OCI-LY7 (cell line): ENCODE measurements around the gene RASL12. TPM values are rescaled to one million over a fixed set of nuclear protein-coding genes. Genes with fewer than 3 reads are reported as not detected.

Source experiments
- BruUV-seq: library from RNA; stranded (reverse); fragments of 400-500 nt; replicated peaks from 2 replicates; lab custom pipeline; 2021; lab: Mats Ljungman, UMichigan
- CTCF ChIA-PET: fragments of 300-600 bp; sonication (Branson Sonifier 250); formaldehyde crosslinking; loops from one replicate; lab custom pipeline; 2022; ENCODE audit warnings: antibody characterized with exemption; ENCODE audit not compliant: unreplicated experiment; lab: Charles Lee
- POLR2A ChIA-PET: fragments of 300-600 bp; sonication (Branson Sonifier 250); formaldehyde crosslinking; loops from one replicate; lab custom pipeline; 2022; ENCODE audit warnings: antibody characterized with exemption; lab: Charles Lee
- DNase-seq: peaks from one replicate; pipeline ENCODE4 v3.0.0-alpha.2; 2015; ENCODE audit warnings: low spot score
- H2AFZ ChIP-seq: fragments of 200-600 bp; sonication (generic), shearing (Covaris generic); 2 replicates; pipeline ENCODE4 v1.6.1; 2014; ENCODE audit warnings: mild to moderate bottlenecking, antibody characterized with exemption, low read length, moderate library complexity
- H3K27ac ChIP-seq: fragments of 200-600 bp; sonication (generic); 2 replicates; pipeline ENCODE4 v1.5.1; 2014; ENCODE audit warnings: mixed run types, low read depth, mild to moderate bottlenecking, moderate library complexity, low read length, inconsistent platforms; ENCODE audit not compliant: poor library complexity, severe bottlenecking
- H3K36me3 ChIP-seq: fragments of 200-600 bp; sonication (generic); 2 replicates; pipeline ENCODE4 v1.6.1; 2014; ENCODE audit warnings: mild to moderate bottlenecking, antibody characterized with exemption, low read length, moderate library complexity, mixed read lengths; ENCODE audit not compliant: insufficient read depth
- H3K4me1 ChIP-seq: fragments of 200-600 bp; sonication (generic); 2 replicates; pipeline ENCODE4 v1.5.1; 2014; ENCODE audit warnings: mild to moderate bottlenecking, low read length; ENCODE audit not compliant: insufficient read depth, poor library complexity, severe bottlenecking
- H3K4me2 ChIP-seq: fragments of 200-600 bp; sonication (generic); 2 replicates; pipeline ENCODE4 v1.6.1; 2014; ENCODE audit warnings: mild to moderate bottlenecking, low read length
- H3K4me3 ChIP-seq: fragments of 200-600 bp; sonication (generic); 2 replicates; pipeline ENCODE4 v1.5.1; 2014; ENCODE audit warnings: mild to moderate bottlenecking, low read depth, low read length; ENCODE audit not compliant: poor library complexity, severe bottlenecking
- H3K79me2 ChIP-seq: fragments of 200-600 bp; sonication (generic); 2 replicates; pipeline ENCODE4 v1.6.1; 2016; ENCODE audit warnings: low read depth, mild to moderate bottlenecking, low read length, moderate library complexity, mixed read lengths; ENCODE audit not compliant: insufficient read depth
- H3K9me2 ChIP-seq: fragments of 200-600 bp; sonication (generic); 2 replicates; pipeline ENCODE4 v1.6.1; 2016; ENCODE audit warnings: mild to moderate bottlenecking, low read length, mixed read lengths; ENCODE audit not compliant: insufficient read depth
- H3K9me3 ChIP-seq: fragments of 200-600 bp; sonication (generic); 2 replicates; pipeline ENCODE4 v1.6.1; 2014; ENCODE audit warnings: mild to moderate bottlenecking, mixed run types, low read length, mixed read lengths
- H4K20me1 ChIP-seq: fragments of 200-600 bp; sonication (generic); 2 replicates; pipeline ENCODE4 v1.6.1; 2014; ENCODE audit warnings: mild to moderate bottlenecking, antibody characterized with exemption, low read length, moderate library complexity, mixed read lengths; ENCODE audit not compliant: insufficient read depth
- EZH2phosphoT487 ChIP-seq: fragments of 200-600 bp; sonication (generic); IDR thresholded peaks from 2 replicates; pipeline ENCODE4 v1.6.1; 2018; ENCODE audit warnings: low read depth, borderline replicate concordance, mild to moderate bottlenecking, mixed run types, antibody characterized with exemption, low read length, moderate library complexity, mixed read lengths
- intact Hi-C: fragments of 100-400 bp; cut with micrococcal nuclease; formaldehyde crosslinking; loops from one replicate; pipeline ENCODE4 v1.10.0; 2022; ENCODE audit not compliant: unreplicated experiment
- total RNA-seq, 2 experiments: library from RNA; depleted of rRNA in 1 of 2; stranded (reverse); fragments of >200 nt in 1 of 2; shearing (Covaris generic) in 1 of 2; gene quantifications; 2 replicates each; pipeline ENCODE4 v1.2.3, GENCODE V29; 2014 to 2022
- TF ChIP-seq, protein P1 (sequence below): fragments of 200-600 bp; sonication (generic); conservative IDR thresholded peaks from 2 replicates; pipeline ENCODE4 v1.5.1; 2014; ENCODE audit warnings: mild to moderate bottlenecking, antibody characterized with exemption, low read length, moderate library complexity, mixed read lengths

RASL12 gene
- total RNA-seq, 2 experiments from 2014 or later = not detected

DNA sequence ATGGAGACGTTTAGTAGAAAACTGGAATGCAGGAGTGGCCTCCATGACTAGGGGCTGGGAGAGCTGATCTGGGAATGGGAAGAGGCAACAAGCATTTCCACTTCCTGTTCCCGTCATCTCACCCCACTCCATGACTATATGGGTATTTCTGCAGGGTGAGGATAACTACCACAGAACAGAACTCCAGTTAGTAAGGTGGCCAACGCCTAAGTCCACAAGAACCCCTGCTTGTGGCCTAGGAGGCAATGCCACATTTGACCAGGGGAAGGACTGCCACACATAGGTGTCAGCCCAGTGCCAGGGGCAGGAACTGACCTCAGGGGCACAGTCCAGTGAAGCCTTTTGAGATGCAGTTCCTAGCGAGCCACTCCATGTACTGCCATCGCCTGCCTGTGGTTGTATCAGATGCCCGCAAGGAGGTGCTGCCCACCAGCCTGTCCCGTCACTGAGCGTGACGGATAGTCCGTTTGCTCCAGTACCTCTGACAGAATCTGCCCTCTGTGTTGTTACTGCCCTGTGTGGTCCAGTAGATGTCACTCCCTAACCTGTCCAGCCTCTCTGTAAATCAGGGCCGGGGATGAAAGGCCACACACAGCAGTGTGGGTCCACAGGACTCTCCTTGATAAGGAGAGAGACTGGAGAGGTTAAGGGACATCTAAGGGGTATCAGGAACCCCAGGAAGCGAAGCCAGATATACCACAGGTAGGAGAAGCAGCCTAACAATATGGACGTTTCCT is 34.8 kb downstream of the RASL12 start:
- intact Hi-C loops = loop anchor here (1.0 to 10.0 kb wide), 6 partner anchors 21 to 352 kb away; partner anchors contain the start of genes CLPX, RNU5A-1 and RNU5B-1
- peaks cover 9% of the 10 kb centered on the region; the same call in 1 of the 2 replicates for H3K79me2 ChIP-seq
- H4K20me1 ChIP-seq = no peaks in the 10 kb centered on the region
- H2AFZ ChIP-seq = peak overlapping the region; percentile 94
- no peaks in the 10 kb centered on the region for H3K9me3 ChIP-seq
- H3K27ac ChIP-seq = no peak overlapping the region
- no TSS peak for BruUV-seq
- DNase-seq = peak; percentile 85
- TF ChIP-seq EZH2phosphoT487 = no peak
- TF ChIP-seq, protein P1, sequence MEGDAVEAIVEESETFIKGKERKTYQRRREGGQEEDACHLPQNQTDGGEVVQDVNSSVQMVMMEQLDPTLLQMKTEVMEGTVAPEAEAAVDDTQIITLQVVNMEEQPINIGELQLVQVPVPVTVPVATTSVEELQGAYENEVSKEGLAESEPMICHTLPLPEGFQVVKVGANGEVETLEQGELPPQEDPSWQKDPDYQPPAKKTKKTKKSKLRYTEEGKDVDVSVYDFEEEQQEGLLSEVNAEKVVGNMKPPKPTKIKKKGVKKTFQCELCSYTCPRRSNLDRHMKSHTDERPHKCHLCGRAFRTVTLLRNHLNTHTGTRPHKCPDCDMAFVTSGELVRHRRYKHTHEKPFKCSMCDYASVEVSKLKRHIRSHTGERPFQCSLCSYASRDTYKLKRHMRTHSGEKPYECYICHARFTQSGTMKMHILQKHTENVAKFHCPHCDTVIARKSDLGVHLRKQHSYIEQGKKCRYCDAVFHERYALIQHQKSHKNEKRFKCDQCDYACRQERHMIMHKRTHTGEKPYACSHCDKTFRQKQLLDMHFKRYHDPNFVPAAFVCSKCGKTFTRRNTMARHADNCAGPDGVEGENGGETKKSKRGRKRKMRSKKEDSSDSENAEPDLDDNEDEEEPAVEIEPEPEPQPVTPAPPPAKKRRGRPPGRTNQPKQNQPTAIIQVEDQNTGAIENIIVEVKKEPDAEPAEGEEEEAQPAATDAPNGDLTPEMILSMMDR = peak; percentile 82
- no peaks in the 10 kb centered on the region for H3K36me3 ChIP-seq
- ChIA-PET CTCF (no interaction called here), POLR2A (interaction anchor here (0.9 kb wide), 1 partner anchor 20 kb away, joined by 4 read pairs; no protein-coding TSS in a partner anchor)
- H3K4me2 ChIP-seq = peak overlapping the region; percentile 43
- H3K9me2 ChIP-seq = no peaks in the 10 kb centered on the region
- no peak overlapping the region for H3K4me3 ChIP-seq
- H3K4me1 ChIP-seq = peaks cover 17% of the 10 kb centered on the region

DNA sequence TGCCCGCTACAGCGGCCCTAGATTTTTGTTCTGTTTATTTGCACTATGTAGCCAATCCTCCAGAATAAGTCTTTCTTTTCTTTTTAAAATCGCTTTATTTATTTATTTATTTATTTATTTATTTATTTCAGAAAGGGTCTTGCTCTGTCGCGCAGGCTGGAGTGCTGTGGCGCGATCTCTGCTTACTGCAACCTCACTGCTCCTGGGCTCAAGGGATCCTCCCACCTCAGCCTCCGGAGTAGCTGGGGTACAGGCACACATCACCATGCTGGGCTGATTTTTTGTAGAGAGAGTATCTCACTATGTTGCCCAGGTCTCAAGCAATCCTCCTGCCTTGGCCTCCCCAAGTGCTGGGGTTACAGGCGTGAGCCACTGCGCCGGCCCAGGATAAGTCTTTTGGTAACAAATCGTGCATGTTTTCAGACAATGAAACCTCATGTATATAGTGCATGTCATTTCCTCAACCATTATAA is 38.0 kb downstream of the RASL12 start:
- H4K20me1 ChIP-seq = no peaks in the 10 kb centered on the region
- no TSS peak for BruUV-seq
- no peaks in the 10 kb centered on the region for H3K9me2 ChIP-seq
- no peak overlapping the region; the same call in 1 of the 2 replicates for H2AFZ ChIP-seq
- peaks cover 23% of the 10 kb centered on the region for H3K4me1 ChIP-seq
- H3K4me3 ChIP-seq = peak overlapping the region; percentile 80
- peaks cover 13% of the 10 kb centered on the region; the same call in 1 of the 2 replicates for H3K79me2 ChIP-seq
- H3K27ac ChIP-seq = no peak overlapping the region
- no peaks in the 10 kb centered on the region for H3K9me3 ChIP-seq
- peaks cover 18% of the 10 kb centered on the region; the same call in 1 of the 2 replicates for H3K36me3 ChIP-seq
- no peak for TF ChIP-seq EZH2phosphoT487
- TF ChIP-seq, protein P1 = no peak
- intact Hi-C loops = loop anchor here (5.0 to 10.0 kb wide), 3 partner anchors 155 to 297 kb away; partner anchors contain the start of genes CLPX and PLEKHO2
- no peak for DNase-seq
- ChIA-PET CTCF (interaction anchor here (0.6 kb wide), 1 partner anchor 867 kb away, joined by 3 read pairs; the partner anchor contains the start of gene PPIB), POLR2A (no interaction called here)
- H3K4me2 ChIP-seq = no peak overlapping the region; the same call in 1 of the 2 replicates
